Lung (tissue), 12 donors: Measurements from ENCODE around the gene CXXC5. TPM values are rescaled to one million over a fixed set of nuclear protein-coding genes. Genes with fewer than 3 reads are reported as not detected.
A peak's percentile ranks its signal among the peaks of the same experiment; 100 is the strongest.

ENCODE experiments used
- ATAC-seq: fragments of 200-7000 bp; cut with Tn5 transposase; one replicate; pipeline ENCODE4 v1.9.1; 2020; ENCODE audit warnings: moderate number of reproducible peaks; ENCODE audit not compliant: insufficient read depth, low FRiP score
- DNase-seq, 3 donors: peaks; one replicate each; pipeline ENCODE4 v3.0.0-alpha.2; 2013 to 2017
- H3K27ac ChIP-seq, 2 donors: one replicate each; pipeline ENCODE4 v1.5.1; 2013; ENCODE audit warnings: mild to moderate bottlenecking in 2 of 2, moderate library complexity in 2 of 2, control low read depth in 1 of 2, inconsistent platforms in 1 of 2, low read depth in 1 of 2, low read length in 1 of 2
- H3K27me3 ChIP-seq, 3 donors: one replicate each; pipeline ENCODE4 v1.5.1; 2013; ENCODE audit warnings: low read length in 2 of 3; ENCODE audit not compliant: control insufficient read depth in 3 of 3, insufficient read depth in 3 of 3
- H3K36me3 ChIP-seq, 4 donors: one replicate each; pipeline ENCODE4 v1.5.1; 2013; ENCODE audit warnings: low read length in 4 of 4, mild to moderate bottlenecking in 1 of 4, moderate library complexity in 1 of 4; ENCODE audit not compliant: control insufficient read depth in 4 of 4, insufficient read depth in 4 of 4
- H3K4me1 ChIP-seq, 5 donors: one replicate each; pipeline ENCODE4 v1.5.1; 2013; ENCODE audit warnings: low read length in 5 of 5, mild to moderate bottlenecking in 2 of 5, moderate library complexity in 1 of 5; ENCODE audit not compliant: control insufficient read depth in 5 of 5, insufficient read depth in 5 of 5
- H3K4me3 ChIP-seq: one replicate; pipeline ENCODE4 v1.5.1; 2013; ENCODE audit warnings: mild to moderate bottlenecking, control low read depth, moderate library complexity
- H3K9ac ChIP-seq, 2 donors: one replicate each; pipeline ENCODE4 v1.5.1; 2013; ENCODE audit warnings: low read length in 2 of 2, control low read depth in 1 of 2; ENCODE audit not compliant: insufficient read depth in 1 of 2
- H3K9me3 ChIP-seq, 4 donors: one replicate each; pipeline ENCODE4 v1.5.1; 2013; ENCODE audit warnings: low read length in 3 of 4, mild to moderate bottlenecking in 1 of 4, moderate library complexity in 1 of 4; ENCODE audit not compliant: control insufficient read depth in 4 of 4, insufficient read depth in 3 of 4
- CTCF ChIP-seq: IDR thresholded peaks from 2 replicates; pipeline ENCODE4 v1.5.1; 2012; ENCODE audit warnings: mild to moderate bottlenecking; ENCODE audit errors: control extremely low read depth, extremely low read depth
- WGBS, 2 donors: extraction: QIAGEN DNeasy Blood & Tissue Kit; methylation state at CpG; one replicate each; pipeline ENCODE4 v1.1.7; 2013; 5-methylcytosine and 5-hydroxymethylcytosine counted together
- polyA plus RNA-seq, 2 donors: library from polyadenylated mRNA; stranded (reverse); fragments of 200-250 nt; gene quantifications; one replicate each; pipeline ENCODE4 v1.2.1, GENCODE V29; 2013
- total RNA-seq, 2 donors: library from RNA; depleted of rRNA in 1 of 2; stranded (reverse); fragments of >200 nt in 1 of 2; gene quantifications; one replicate each; pipeline ENCODE4 v1.2.1, GENCODE V29; 2014 to 2021
- donor health status: control.
- donor health status: control.
- donor health status: Bipolar disorder and iron deficiency.
- donor health status: healthy.
- donor health status: DM: yes; HTN: yes; CAD: no.

Gene CXXC5
- total and polyA plus RNA-seq, 4 donors: 20.7 to 39.8 (median 25.0) TPM

DNA sequence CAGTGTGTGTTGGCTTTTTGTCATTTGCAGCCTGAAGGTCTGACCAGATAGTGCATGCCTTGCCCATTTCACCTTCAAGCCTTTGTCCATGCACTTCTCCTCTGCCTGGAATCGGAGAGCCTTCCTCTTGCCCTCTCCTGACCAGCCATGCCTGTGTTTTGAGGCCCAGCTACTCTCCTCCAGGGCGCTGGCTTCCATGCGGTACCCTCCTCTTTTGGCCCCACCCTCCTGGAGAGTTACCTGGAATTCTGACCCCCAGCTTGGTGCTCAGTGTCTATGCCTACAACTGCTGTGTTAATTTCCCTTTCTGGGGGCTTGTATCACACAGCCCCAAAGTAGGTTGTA, 52.5 kb downstream of the CXXC5 start:
- 86 to 89% methylated on average over 3 of the region's 3 CpGs for WGBS, 2 donors
- no peak overlapping the region for H3K27ac ChIP-seq
- DNase-seq (no peak), ATAC-seq (no peak)
- no peak for TF ChIP-seq CTCF
- H3K4me3 ChIP-seq: no peak overlapping the region
- no peaks in the 10 kb centered on the region for H3K9me3 ChIP-seq
- no peaks in the 10 kb centered on the region for H3K36me3 ChIP-seq
- H3K9ac ChIP-seq: no peak overlapping the region
- no peaks in the 10 kb centered on the region for H3K27me3 ChIP-seq
- peaks cover 0 to 40% (median 22%) of the 10 kb centered on the region in 5 donors for H3K4me1 ChIP-seq

GRCh38 chr5:139701056-139701741, 53.0 kb downstream of the CXXC5 start:
- no peaks in the 10 kb centered on the region for H3K27me3 ChIP-seq
- no peaks in the 10 kb centered on the region for H3K9me3 ChIP-seq
- peak overlapping the region in 1 of 2 donors; percentile 28 for H3K9ac ChIP-seq
- 8 to 19% methylated on average over 22 of the region's 22 CpGs for WGBS, 2 donors
- H3K4me1 ChIP-seq: peaks cover 0 to 40% (median 22%) of the 10 kb centered on the region in 5 donors
- no peaks in the 10 kb centered on the region for H3K36me3 ChIP-seq
- H3K27ac ChIP-seq: no peak overlapping the region
- no peak for ATAC-seq
- DNase-seq: peak; percentile 49 to 69 (median 55)
- TF ChIP-seq CTCF: no peak
- no peak overlapping the region for H3K4me3 ChIP-seq

GRCh38 chr5:139702548-139702947, 54.4 kb downstream of the CXXC5 start:
- 89 to 91% methylated on average over 3 of the region's 3 CpGs for whole genome bisulfite sequencing, 2 donors
- no peaks in the 10 kb centered on the region for H3K27me3 ChIP-seq
- no peak overlapping the region for H3K9ac ChIP-seq
- no peaks in the 10 kb centered on the region for H3K36me3 ChIP-seq
- DNase-seq (no peak), ATAC-seq (no peak)
- H3K27ac ChIP-seq: no peak overlapping the region
- H3K4me3 ChIP-seq: no peak overlapping the region
- no peak for TF ChIP-seq CTCF
- no peaks in the 10 kb centered on the region for H3K9me3 ChIP-seq
- peaks cover 0 to 29% (median 17%) of the 10 kb centered on the region in 5 donors for H3K4me1 ChIP-seq

DNA sequence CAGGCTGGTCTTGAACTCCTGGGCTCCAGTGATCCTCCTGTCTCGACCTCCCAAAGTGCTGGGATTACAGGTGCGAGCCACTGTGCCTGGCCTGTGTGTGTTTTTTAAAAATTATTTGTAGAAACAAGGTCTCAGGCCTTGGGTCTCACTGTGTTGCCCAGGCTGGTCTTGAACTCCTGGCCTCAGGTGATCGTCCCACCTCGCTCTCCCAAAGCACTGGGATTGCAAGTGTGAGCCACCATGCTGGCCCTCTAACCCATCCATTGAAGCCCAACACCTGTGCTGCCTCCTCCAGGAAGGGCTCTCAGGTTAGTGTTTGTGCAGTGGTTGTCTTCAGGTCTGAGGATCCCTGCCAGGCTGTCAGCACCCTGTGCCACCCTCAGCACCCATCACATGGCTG, 56.6 kb downstream of the CXXC5 start:
- Histone ChIP-seq H3K27me3 (no peaks in the 10 kb centered on the region), H3K9me3 (no peaks in the 10 kb centered on the region), H3K9ac (no peak overlapping the region), H3K4me1 (peaks cover 0 to 24% (median 11%) of the 10 kb centered on the region in 5 donors), H3K36me3 (no peaks in the 10 kb centered on the region), H3K4me3 (no peak overlapping the region), H3K27ac (no peak overlapping the region)
- DNase-seq (no peak), ATAC-seq (no peak)
- TF ChIP-seq CTCF: no peak
- WGBS, 2 donors: 95 to 98% methylated on average over 4 of the region's 4 CpGs
